Mucosa of descending colon (tissue), 3 donors: ENCODE data around the gene APOBEC3B. TPM values are rescaled to one million over a fixed set of nuclear protein-coding genes. Genes with fewer than 3 reads are reported as not detected.
"Not testable (repeated sequence)": the region's sequence is repeated elsewhere in the genome, so short reads cannot be mapped to it uniquely, and the experiment has no call there.

Experiments used
- ATAC-seq: fragments of 200-7000 bp; cut with Tn5 transposase; one replicate; pipeline ENCODE4 v1.9.1; 2020; ENCODE audit warnings: mild to moderate bottlenecking, moderate library complexity
- DNase-seq, 3 donors: peaks; one replicate each; pipeline ENCODE4 v3.0.0-alpha.2; 2020
- H3K36me3 ChIP-seq: fragments of 200-600 bp; one replicate; pipeline ENCODE4 v1.8.0; 2021; ENCODE audit warnings: low read depth, mild to moderate bottlenecking
- H3K4me1 ChIP-seq: fragments of 200-600 bp; one replicate; pipeline ENCODE4 v1.8.0; 2021; ENCODE audit warnings: low read depth, mild to moderate bottlenecking
- H3K4me3 ChIP-seq: fragments of 200-600 bp; one replicate; pipeline ENCODE4 v1.8.0; 2021; ENCODE audit warnings: mild to moderate bottlenecking
- H3K9me3 ChIP-seq: fragments of 200-600 bp; one replicate; pipeline ENCODE4 v1.8.0; 2021; ENCODE audit warnings: mild to moderate bottlenecking
- intact Hi-C, 2 donors: fragments of 100-400 bp; cut with DNase I in 1 of 2; cut with micrococcal nuclease in 1 of 2; formaldehyde crosslinking; loops; one replicate each; pipeline versions ENCODE4 v1.11.0 to v1.11.1; 2022; cut with DNase I, micrococcal nuclease
- total RNA-seq, 3 donors: library from RNA; stranded (reverse); fragmentation: NEBNext Ultra II Directional in 2 of 3; extraction: Animal tissue kit (Norgen Biotek cat#: 25700) in 2 of 3; gene quantifications; one replicate each; pipeline versions ENCODE4 v1.2.1 to v1.2.4, GENCODE V29; 2021 to 2023
- TF ChIP-seq, protein P1 (sequence below): fragments of 200-600 bp; IDR thresholded peaks from one replicate; pipeline ENCODE4 v1.8.0; 2022; ENCODE audit warnings: antibody characterized with exemption, mild to moderate bottlenecking
- donor health status: DM: no; HTN: no; CAD: no; lungs with moderate emphysema.
- donor health status: DM: no; HTN: no; CAD: no.
- donor health status: DM: no; HTN: yes; CAD: no.

Gene APOBEC3B
- total RNA-seq, 3 donors from 2014 or later = 8.4 to 49.5 (median 23.6) TPM

- intact Hi-C loops = no loop called here
- Histone ChIP-seq H3K4me3 (no peak overlapping the region), H3K9me3 (no peaks in the 10 kb centered on the region), H3K4me1 (peaks cover 7% of the 10 kb centered on the region), H3K36me3 (no peaks in the 10 kb centered on the region)
- ATAC-seq (no peak), DNase-seq (no peak)
- TF ChIP-seq, protein P1, sequence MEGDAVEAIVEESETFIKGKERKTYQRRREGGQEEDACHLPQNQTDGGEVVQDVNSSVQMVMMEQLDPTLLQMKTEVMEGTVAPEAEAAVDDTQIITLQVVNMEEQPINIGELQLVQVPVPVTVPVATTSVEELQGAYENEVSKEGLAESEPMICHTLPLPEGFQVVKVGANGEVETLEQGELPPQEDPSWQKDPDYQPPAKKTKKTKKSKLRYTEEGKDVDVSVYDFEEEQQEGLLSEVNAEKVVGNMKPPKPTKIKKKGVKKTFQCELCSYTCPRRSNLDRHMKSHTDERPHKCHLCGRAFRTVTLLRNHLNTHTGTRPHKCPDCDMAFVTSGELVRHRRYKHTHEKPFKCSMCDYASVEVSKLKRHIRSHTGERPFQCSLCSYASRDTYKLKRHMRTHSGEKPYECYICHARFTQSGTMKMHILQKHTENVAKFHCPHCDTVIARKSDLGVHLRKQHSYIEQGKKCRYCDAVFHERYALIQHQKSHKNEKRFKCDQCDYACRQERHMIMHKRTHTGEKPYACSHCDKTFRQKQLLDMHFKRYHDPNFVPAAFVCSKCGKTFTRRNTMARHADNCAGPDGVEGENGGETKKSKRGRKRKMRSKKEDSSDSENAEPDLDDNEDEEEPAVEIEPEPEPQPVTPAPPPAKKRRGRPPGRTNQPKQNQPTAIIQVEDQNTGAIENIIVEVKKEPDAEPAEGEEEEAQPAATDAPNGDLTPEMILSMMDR = no peak
These were observed 57.4 kb downstream of the APOBEC3B start for GRCh38 chr22:39039306-39040126.

GRCh38 chr22:39040155-39040537 is 58.0 kb downstream of the APOBEC3B start:
- H3K9me3 ChIP-seq, H3K4me1 ChIP-seq, H3K4me3 ChIP-seq, DNase-seq, intact Hi-C loops, H3K36me3 ChIP-seq: not testable (repeated sequence)
- peak; percentile 1 for ATAC-seq

DNA sequence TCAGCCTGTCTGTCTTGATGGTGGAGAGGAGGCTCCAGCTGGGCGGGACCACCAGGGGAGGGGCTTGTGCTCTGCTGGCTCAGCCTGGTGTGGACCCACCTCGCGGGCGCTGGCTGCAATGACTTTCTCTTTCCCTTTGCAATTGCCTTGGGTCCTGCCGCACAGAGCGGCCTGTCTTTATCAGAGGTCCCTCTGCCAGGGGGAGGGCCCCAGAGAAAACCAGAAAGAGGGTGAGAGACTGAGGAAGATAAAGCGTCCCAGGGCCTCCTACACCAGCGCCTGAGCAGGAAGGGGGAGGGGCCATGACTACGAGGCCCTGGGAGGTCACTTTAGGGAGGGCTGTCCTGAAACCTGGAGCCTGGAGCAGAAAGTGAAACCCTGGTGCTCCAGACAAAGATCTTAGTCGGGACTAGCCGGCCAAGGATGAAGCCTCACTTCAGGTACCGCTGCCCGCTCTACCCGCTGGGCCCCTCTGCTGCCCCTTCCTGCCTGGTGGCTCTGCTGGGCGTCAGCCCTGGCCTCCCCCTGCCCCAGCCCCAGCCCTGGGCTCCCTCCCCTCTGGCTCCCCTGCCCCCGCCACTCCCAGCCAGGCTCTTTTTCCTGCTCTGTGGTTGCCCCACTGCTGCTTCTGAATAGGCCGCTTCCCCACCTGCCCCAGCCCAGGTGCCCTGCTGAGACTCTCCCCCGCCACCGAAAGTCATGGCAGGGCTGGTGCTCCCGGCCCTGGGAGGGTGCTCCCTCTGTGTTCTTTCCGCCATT is 58.6 kb downstream of the APOBEC3B start, which contains the start of gene APOBEC3F:
APOBEC3F (plus strand) TSS at position 327 of the 759 bp plus-strand sequence; CDS start at position 424, 97 bp downstream.
- intact Hi-C loops, H3K36me3 ChIP-seq, H3K9me3 ChIP-seq, H3K4me1 ChIP-seq: not testable (repeated sequence)
- H3K4me3 ChIP-seq = peak within 1 kb of the TSS; percentile 14
- ATAC-seq (peak; percentile 95), DNase-seq (peak; percentile 71 to 76 (median 75))

- Histone ChIP-seq H3K36me3 (no peaks in the 10 kb centered on the region), H3K4me1 (peaks cover 7% of the 10 kb centered on the region), H3K4me3 (no peak overlapping the region), H3K9me3 (no peaks in the 10 kb centered on the region)
- no peak for ATAC-seq
- DNase-seq = no peak
- intact Hi-C loops = no loop called here
- TF ChIP-seq, protein P1 = no peak
These were observed 59.8 kb downstream of the APOBEC3B start for GRCh38 chr22:39041908-39042307.

Other genes with a start within 250 kb of the APOBEC3B start
- gene SUN2, start 226.3 kb upstream of the APOBEC3B start, total RNA-seq = 100 to 1,000 TPM; 130 to 235 (median 181) TPM
- gene DNAL4, start 188.2 kb upstream of the APOBEC3B start, total RNA-seq = 10 to 100 TPM; 14.7 to 17.6 (median 16.1) TPM
- gene NPTXR, start 138.3 kb upstream of the APOBEC3B start, total RNA-seq = 10 to 100 TPM in 1 of 3 donors, 1 to 10 TPM in 1, under 1 TPM in 1; 0.84 to 15.5 (median 1.2) TPM
- 10 to 100 TPM; 15.7 to 84.0 (median 23.6) TPM for gene CBX6, start 110.1 kb upstream of the APOBEC3B start, total RNA-seq
- gene APOBEC3A, start 24.7 kb upstream of the APOBEC3B start, total RNA-seq = 10 to 100 TPM in 1 of 3 donors, 1 to 10 TPM in 1, under 1 TPM in 1; 0.92 to 23.6 (median 2.5) TPM
- 10 to 100 TPM; 23.1 to 30.6 (median 24.1) TPM for gene APOBEC3C, start 31.9 kb downstream of the APOBEC3B start, total RNA-seq
- 1 to 10 TPM; 4.6 to 7.0 (median 6.5) TPM for gene APOBEC3D, start 38.8 kb downstream of the APOBEC3B start, total RNA-seq
- gene APOBEC3F, start 58.5 kb downstream of the APOBEC3B start, total RNA-seq = 10 to 100 TPM in 1 of 3 donors, 1 to 10 TPM in 2; 7.4 to 14.1 (median 8.8) TPM
- 1 to 10 TPM; 5.7 to 6.2 (median 6.1) TPM for gene APOBEC3G, start 94.9 kb downstream of the APOBEC3B start, total RNA-seq
- under 1 TPM in 1 of 3 donors, not detected in 2; 0.51 TPM for gene APOBEC3H, start 114.9 kb downstream of the APOBEC3B start, total RNA-seq
- 100 to 1,000 TPM in 1 of 3 donors, 10 to 100 TPM in 2; 23.6 to 125 (median 29.2) TPM for gene CBX7, start 170.3 kb downstream of the APOBEC3B start, total RNA-seq